SU-DHL-6 (cell line): ENCODE data around the gene PON1.

Source experiments
- H2AFZ ChIP-seq: fragments of 200-600 bp; sonication (generic); 2 replicates; pipeline ENCODE4 v1.6.1; 2014; ENCODE audit warnings: low read depth, mild to moderate bottlenecking, moderate library complexity, mixed read lengths, antibody characterized with exemption, low read length; ENCODE audit not compliant: severe bottlenecking
- H3F3A ChIP-seq: fragments of 200-600 bp; shearing (Covaris generic); 2 replicates; pipeline ENCODE4 v1.6.0; 2016; ENCODE audit warnings: antibody characterized with exemption, mild to moderate bottlenecking; ENCODE audit not compliant: insufficient read depth
- H3K27ac ChIP-seq: fragments of 200-600 bp; sonication (generic); 2 replicates; pipeline ENCODE4 v1.5.1; 2016; ENCODE audit warnings: low read depth, mild to moderate bottlenecking, low read length, moderate library complexity, mixed read lengths
- H3K27me3 ChIP-seq: fragments of 200-600 bp; sonication (generic), shearing (Covaris generic); 2 replicates; pipeline ENCODE4 v1.6.0; 2014; ENCODE audit warnings: mild to moderate bottlenecking, low read length
- H3K36me3 ChIP-seq: fragments of 200-600 bp; sonication (generic); 2 replicates; pipeline ENCODE4 v1.6.1; 2014; ENCODE audit warnings: mild to moderate bottlenecking, low read length, mixed read lengths
- H3K4me2 ChIP-seq: fragments of 300-600, 200-600 bp; shearing (Covaris generic), sonication (generic); 2 replicates; pipeline ENCODE4 v1.6.0; 2014; ENCODE audit warnings: low read length, low read depth, mild to moderate bottlenecking; ENCODE audit not compliant: poor library complexity, severe bottlenecking
- H3K4me3 ChIP-seq: fragments of 200-600 bp; sonication (generic); 2 replicates; pipeline ENCODE4 v1.5.1; 2014; ENCODE audit warnings: antibody characterized with exemption, low read length, mild to moderate bottlenecking, mixed read lengths; ENCODE audit not compliant: insufficient read depth, poor library complexity, severe bottlenecking
- H3K79me2 ChIP-seq: fragments of 200-600 bp; sonication (generic); 2 replicates; pipeline ENCODE4 v1.6.1; 2014; ENCODE audit warnings: mild to moderate bottlenecking, low read length, moderate library complexity; ENCODE audit not compliant: insufficient read depth
- H3K9ac ChIP-seq: fragments of 200-600 bp; sonication (generic); 2 replicates; pipeline ENCODE4 v1.7.0; 2014; ENCODE audit warnings: mild to moderate bottlenecking, low read length
- H3K9me2 ChIP-seq: fragments of 200-600 bp; sonication (generic); replicated peaks from 2 replicates; pipeline ENCODE4 v1.6.1; 2014; ENCODE audit warnings: low read length; ENCODE audit not compliant: insufficient read depth
- H3K9me3 ChIP-seq: fragments of 200-600 bp; sonication (generic); 2 replicates; pipeline ENCODE4 v1.6.1; 2014; ENCODE audit warnings: low read length, mixed read lengths; ENCODE audit not compliant: insufficient read depth
- H4K20me1 ChIP-seq: fragments of 200-600 bp; sonication (generic); 2 replicates; pipeline ENCODE4 v1.6.1; 2014; ENCODE audit warnings: low read depth, mild to moderate bottlenecking, antibody characterized with exemption, low read length, moderate library complexity, mixed read lengths
- CTCF ChIP-seq: fragments of 200-600 bp; sonication (generic); IDR thresholded peaks from one replicate; pipeline ENCODE4 v1.5.1; 2017; ENCODE audit warnings: antibody characterized with exemption, mild to moderate bottlenecking, low read length, moderate library complexity; ENCODE audit not compliant: insufficient read depth, poor library complexity, severe bottlenecking
- EZH2phosphoT487 ChIP-seq: fragments of 200-600 bp; sonication (generic), shearing (Covaris generic); conservative IDR thresholded peaks from 2 replicates; pipeline ENCODE4 v1.6.1; 2018; ENCODE audit warnings: mild to moderate bottlenecking, antibody characterized with exemption, low read length, moderate library complexity, mixed read lengths

PON1 gene

GRCh38 chr7:95322854-95323253 is 1.5 kb downstream of the PON1 start:
- no peaks in the 10 kb centered on the region for H3K79me2 ChIP-seq
- no peak overlapping the region for H3K4me3 ChIP-seq
- H3K9me3 ChIP-seq, result no peaks in the 10 kb centered on the region
- no peak overlapping the region for H2AFZ ChIP-seq
- no peaks in the 10 kb centered on the region for H3K27me3 ChIP-seq
- TF ChIP-seq CTCF (no peak), EZH2phosphoT487 (no peak)
- no peaks in the 10 kb centered on the region for H3F3A ChIP-seq
- no peak overlapping the region for H3K27ac ChIP-seq
- H3K4me2 ChIP-seq, result no peak overlapping the region
- H3K9me2 ChIP-seq, result no peaks in the 10 kb centered on the region
- no peak overlapping the region for H3K9ac ChIP-seq
- no peaks in the 10 kb centered on the region for H4K20me1 ChIP-seq
- H3K36me3 ChIP-seq, result no peaks in the 10 kb centered on the region

GRCh38 chr7:95322396-95322795 is 1.9 kb downstream of the PON1 start:
- H3K9ac ChIP-seq, result no peak overlapping the region
- no peak overlapping the region for H3K4me2 ChIP-seq
- TF ChIP-seq EZH2phosphoT487 (no peak), CTCF (no peak)
- no peaks in the 10 kb centered on the region for H3K9me3 ChIP-seq
- no peak overlapping the region for H2AFZ ChIP-seq
- no peaks in the 10 kb centered on the region for H4K20me1 ChIP-seq
- no peak overlapping the region for H3K4me3 ChIP-seq
- H3K27me3 ChIP-seq, result no peaks in the 10 kb centered on the region
- no peaks in the 10 kb centered on the region for H3K9me2 ChIP-seq
- H3K79me2 ChIP-seq, result no peaks in the 10 kb centered on the region
- no peak overlapping the region for H3K27ac ChIP-seq
- H3K36me3 ChIP-seq, result no peaks in the 10 kb centered on the region
- no peaks in the 10 kb centered on the region for H3F3A ChIP-seq

GRCh38 chr7:95321720-95322119 is 2.6 kb downstream of the PON1 start:
- Histone ChIP-seq H3K36me3 (no peaks in the 10 kb centered on the region), H3K9ac (no peak overlapping the region), H4K20me1 (no peaks in the 10 kb centered on the region), H2AFZ (no peak overlapping the region), H3K27me3 (no peaks in the 10 kb centered on the region), H3K79me2 (no peaks in the 10 kb centered on the region), H3K4me3 (no peak overlapping the region), H3F3A (no peaks in the 10 kb centered on the region), H3K27ac (no peak overlapping the region), H3K4me2 (no peak overlapping the region), H3K9me3 (no peaks in the 10 kb centered on the region), H3K9me2 (no peaks in the 10 kb centered on the region)
- TF ChIP-seq CTCF (no peak), EZH2phosphoT487 (no peak)

GRCh38 chr7:95320651-95321050 is 3.7 kb downstream of the PON1 start:
- Histone ChIP-seq H3K9me2 (no peaks in the 10 kb centered on the region), H3F3A (no peaks in the 10 kb centered on the region), H3K4me3 (no peak overlapping the region), H3K9ac (no peak overlapping the region), H2AFZ (no peak overlapping the region), H3K4me2 (no peak overlapping the region), H3K27ac (no peak overlapping the region), H3K36me3 (no peaks in the 10 kb centered on the region), H3K79me2 (no peaks in the 10 kb centered on the region), H3K27me3 (no peaks in the 10 kb centered on the region), H3K9me3 (no peaks in the 10 kb centered on the region), H4K20me1 (no peaks in the 10 kb centered on the region)
- no peak for TF ChIP-seq CTCF
- TF ChIP-seq EZH2phosphoT487, result no peak
